Hepatocyte (in vitro differentiated cells): ENCODE measurements around the gene CHST8.

Experiments used
- CTCF ChIP-seq: fragments of 200-600 bp; sonication (generic); IDR thresholded peaks from 2 replicates; pipeline ENCODE4 v1.5.1; 2016; ENCODE audit warnings: antibody characterized with exemption, mild to moderate bottlenecking; ENCODE audit not compliant: poor library complexity
- EZH2phosphoT487 ChIP-seq: fragments of 200-600 bp; sonication (generic); IDR thresholded peaks from one replicate; pipeline ENCODE4 v1.6.1; 2018; ENCODE audit warnings: antibody characterized with exemption, mild to moderate bottlenecking, low read depth, moderate library complexity; ENCODE audit not compliant: unreplicated experiment, severe bottlenecking

- TF ChIP-seq CTCF (no peak), EZH2phosphoT487 (no peak)
Observed at GRCh38 chr19:33602576-33603204, 19.1 kb upstream of the CHST8 start.
